Endometrial microvascular endothelial cells (primary cell): ENCODE results near the gene ARHGAP31. TPM values are rescaled to one million over a fixed set of nuclear protein-coding genes. Genes with fewer than 3 reads are reported as not detected.
"Not testable (repeated sequence)": the region's sequence is repeated elsewhere in the genome, so short reads cannot be mapped to it uniquely, and the experiment has no call there.

Experiments used
- in situ Hi-C: cut with HindIII; loops from 2 replicates; pipeline ENCODE4 v1.10.0; 2017; ENCODE audit warnings: low sequenced_read_pairs, low pct_unique_long_range_greater_than_20kb; ENCODE audit errors: inconsistent ontology term
- total RNA-seq: library from RNA; depleted of rRNA; stranded (reverse); fragments of >200 nt; gene quantifications from one replicate; pipeline ENCODE4 v1.2.3, GENCODE V29; 2015; ENCODE audit errors: inconsistent ontology term

Gene ARHGAP31
- total RNA-seq, 1 donor from 2014 or later, result 39.4 TPM

GRCh38 chr3:119315600-119316312 lies 21.6 kb downstream of the ARHGAP31 start:
- in situ Hi-C loops, result no loop called here

GRCh38 chr3:119316313-119316670 lies 22.1 kb downstream of the ARHGAP31 start:
- in situ Hi-C loops, result no loop called here

- in situ Hi-C loops, result no loop called here
These were observed 24.7 kb downstream of the ARHGAP31 start for GRCh38 chr3:119318876-119319275.

GRCh38 chr3:119319311-119319710 lies 25.1 kb downstream of the ARHGAP31 start:
- in situ Hi-C loops, result no loop called here

- in situ Hi-C loops, result not testable (repeated sequence)
These were observed 26.6 kb downstream of the ARHGAP31 start for GRCh38 chr3:119320785-119321184.

- in situ Hi-C loops, result no loop called here
These were observed 28.0 kb downstream of the ARHGAP31 start for GRCh38 chr3:119322021-119322834.

GRCh38 chr3:119322835-119323722 lies 28.9 kb downstream of the ARHGAP31 start:
- in situ Hi-C loops, result no loop called here

- in situ Hi-C loops, result no loop called here
These were observed 29.5 kb downstream of the ARHGAP31 start for GRCh38 chr3:119323723-119324085.

- in situ Hi-C loops, result no loop called here
These were observed 30.7 kb downstream of the ARHGAP31 start for GRCh38 chr3:119324899-119325298.

GRCh38 chr3:119326976-119327375 lies 32.8 kb downstream of the ARHGAP31 start:
- in situ Hi-C loops, result no loop called here

GRCh38 chr3:119329551-119329950 lies 35.4 kb downstream of the ARHGAP31 start:
- in situ Hi-C loops, result no loop called here

GRCh38 chr3:119330181-119330580 lies 36.0 kb downstream of the ARHGAP31 start:
- in situ Hi-C loops, result no loop called here

- in situ Hi-C loops, result no loop called here
These were observed 36.7 kb downstream of the ARHGAP31 start for GRCh38 chr3:119330858-119331257.

- in situ Hi-C loops, result no loop called here
These were observed 37.5 kb downstream of the ARHGAP31 start for GRCh38 chr3:119331661-119332060.

GRCh38 chr3:119333773-119334509 lies 39.8 kb downstream of the ARHGAP31 start:
- in situ Hi-C loops, result no loop called here

GRCh38 chr3:119336823-119337222 lies 42.6 kb downstream of the ARHGAP31 start:
- in situ Hi-C loops, result no loop called here

GRCh38 chr3:119337407-119337806 lies 43.2 kb downstream of the ARHGAP31 start:
- in situ Hi-C loops, result not testable (repeated sequence)

- in situ Hi-C loops, result no loop called here
These were observed 44.6 kb downstream of the ARHGAP31 start for GRCh38 chr3:119338754-119339153.

- in situ Hi-C loops, result no loop called here
These were observed 45.8 kb downstream of the ARHGAP31 start for GRCh38 chr3:119340014-119340413.
